Measurements from ENCODE around the gene SLC16A4. TPM values are rescaled to one million over a fixed set of nuclear protein-coding genes. Genes with fewer than 3 reads are reported as not detected.
A peak's percentile ranks its signal among the peaks of the same experiment; 100 is the strongest.
"Not testable (repeated sequence)": the region's sequence is repeated elsewhere in the genome, so short reads cannot be mapped to it uniquely, and the experiment has no call there.

SLC16A4 gene
- total RNA-seq (2021) (0.11 to 0.30 TPM (median 0.28 TPM) in 3 replicates), Bru-seq, nascent RNA (percentile 31 among the genes with signal in this experiment)
- long read RNA-seq, experiment 1, partial matches to known transcripts: 1 of 3 reads
- long read RNA-seq, experiment 1, other reads (novel, unspliced or antisense): 2 of 3 reads
- long read RNA-seq, experiment 2: 0 reads
- long read RNA-seq, experiment 3, partial matches to known transcripts: 1 of 1 reads
- long read RNA-seq, experiment 3, other reads (novel, unspliced or antisense): 0 of 1 reads

DNA sequence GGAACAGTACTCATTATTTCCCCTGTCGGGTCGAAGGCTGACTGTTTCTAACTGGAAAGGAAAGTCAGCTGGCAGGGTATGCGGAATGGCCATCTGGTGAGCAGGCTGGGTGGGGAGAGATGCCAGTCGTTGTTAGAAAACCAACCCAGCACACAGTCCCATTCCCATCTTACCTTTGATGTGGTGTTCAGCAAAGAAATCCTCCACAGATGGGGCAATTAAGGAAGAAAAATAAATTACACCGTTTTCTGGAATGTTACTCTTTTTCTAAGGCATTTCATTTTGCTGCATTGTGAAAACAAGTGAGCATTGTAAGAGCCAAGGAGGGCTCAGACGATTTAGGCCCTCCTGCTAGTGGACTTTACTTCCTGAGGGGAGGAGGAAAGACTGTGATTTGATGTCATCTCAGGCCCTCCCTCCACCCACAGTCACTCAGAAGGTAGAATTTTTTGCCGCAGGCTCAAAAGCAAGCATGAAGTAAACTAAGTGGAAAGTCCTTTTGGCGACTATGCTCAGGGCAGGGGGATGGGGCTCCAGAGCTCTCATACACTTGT, at the start of gene SLC16A4:
SLC16A4 (minus strand) TSS at position 335 of the 554 bp plus-strand sequence. CDS start 1,703 bp downstream, outside the sequence.
- DNase-seq (ENCODE audit: low spot score) (no peak), ATAC-seq (peak; percentile 73)
- Mint-ChIP-seq H3K27ac (peak within 1 kb of the TSS; percentile 75), H3K9me3 (0 out of 2 replicates have a peak, but pooled peaks cover 5% of the 10 kb centered on the region), H3K4me1 (peaks cover 18% of the 10 kb centered on the region), H3K27me3 (ENCODE audit: low read depth) (no peaks in the 10 kb centered on the region), H3K36me3 (peaks cover 13% of the 10 kb centered on the region), H3K4me3 (no peak within 1 kb of the TSS)
- POLR2A ChIA-PET: interaction anchor here (0.7 kb wide), 1 partner anchor 50 kb away, joined by 3 read pairs; no protein-coding TSS in a partner anchor
- TF ChIP-seq EMX1 (CRISPR knock-in tag; IDR thresholded peaks at IDR 0.05): no peak
- TF ChIP-seq, protein P1, sequence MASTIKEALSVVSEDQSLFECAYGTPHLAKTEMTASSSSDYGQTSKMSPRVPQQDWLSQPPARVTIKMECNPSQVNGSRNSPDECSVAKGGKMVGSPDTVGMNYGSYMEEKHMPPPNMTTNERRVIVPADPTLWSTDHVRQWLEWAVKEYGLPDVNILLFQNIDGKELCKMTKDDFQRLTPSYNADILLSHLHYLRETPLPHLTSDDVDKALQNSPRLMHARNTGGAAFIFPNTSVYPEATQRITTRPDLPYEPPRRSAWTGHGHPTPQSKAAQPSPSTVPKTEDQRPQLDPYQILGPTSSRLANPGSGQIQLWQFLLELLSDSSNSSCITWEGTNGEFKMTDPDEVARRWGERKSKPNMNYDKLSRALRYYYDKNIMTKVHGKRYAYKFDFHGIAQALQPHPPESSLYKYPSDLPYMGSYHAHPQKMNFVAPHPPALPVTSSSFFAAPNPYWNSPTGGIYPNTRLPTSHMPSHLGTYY (CRISPR knock-in tag; IDR thresholded peaks at IDR 0.05): no peak
- TF ChIP-seq, protein P2, sequence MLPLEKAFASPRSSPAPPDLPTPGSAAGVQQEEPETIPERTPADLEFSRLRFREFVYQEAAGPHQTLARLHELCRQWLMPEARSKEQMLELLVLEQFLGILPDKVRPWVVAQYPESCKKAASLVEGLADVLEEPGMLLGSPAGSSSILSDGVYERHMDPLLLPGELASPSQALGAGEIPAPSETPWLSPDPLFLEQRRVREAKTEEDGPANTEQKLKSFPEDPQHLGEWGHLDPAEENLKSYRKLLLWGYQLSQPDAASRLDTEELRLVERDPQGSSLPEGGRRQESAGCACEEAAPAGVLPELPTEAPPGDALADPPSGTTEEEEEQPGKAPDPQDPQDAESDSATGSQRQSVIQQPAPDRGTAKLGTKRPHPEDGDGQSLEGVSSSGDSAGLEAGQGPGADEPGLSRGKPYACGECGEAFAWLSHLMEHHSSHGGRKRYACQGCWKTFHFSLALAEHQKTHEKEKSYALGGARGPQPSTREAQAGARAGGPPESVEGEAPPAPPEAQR (CRISPR knock-in tag; IDR thresholded peaks at IDR 0.05): no peak
- TF ChIP-seq ELF4 (CRISPR knock-in tag; IDR thresholded peaks at IDR 0.05; ENCODE audit: low read depth): no peak
- no peak for TF ChIP-seq GABPB1 (CRISPR knock-in tag; IDR thresholded peaks at IDR 0.05)
- TF ChIP-seq, protein P3, sequence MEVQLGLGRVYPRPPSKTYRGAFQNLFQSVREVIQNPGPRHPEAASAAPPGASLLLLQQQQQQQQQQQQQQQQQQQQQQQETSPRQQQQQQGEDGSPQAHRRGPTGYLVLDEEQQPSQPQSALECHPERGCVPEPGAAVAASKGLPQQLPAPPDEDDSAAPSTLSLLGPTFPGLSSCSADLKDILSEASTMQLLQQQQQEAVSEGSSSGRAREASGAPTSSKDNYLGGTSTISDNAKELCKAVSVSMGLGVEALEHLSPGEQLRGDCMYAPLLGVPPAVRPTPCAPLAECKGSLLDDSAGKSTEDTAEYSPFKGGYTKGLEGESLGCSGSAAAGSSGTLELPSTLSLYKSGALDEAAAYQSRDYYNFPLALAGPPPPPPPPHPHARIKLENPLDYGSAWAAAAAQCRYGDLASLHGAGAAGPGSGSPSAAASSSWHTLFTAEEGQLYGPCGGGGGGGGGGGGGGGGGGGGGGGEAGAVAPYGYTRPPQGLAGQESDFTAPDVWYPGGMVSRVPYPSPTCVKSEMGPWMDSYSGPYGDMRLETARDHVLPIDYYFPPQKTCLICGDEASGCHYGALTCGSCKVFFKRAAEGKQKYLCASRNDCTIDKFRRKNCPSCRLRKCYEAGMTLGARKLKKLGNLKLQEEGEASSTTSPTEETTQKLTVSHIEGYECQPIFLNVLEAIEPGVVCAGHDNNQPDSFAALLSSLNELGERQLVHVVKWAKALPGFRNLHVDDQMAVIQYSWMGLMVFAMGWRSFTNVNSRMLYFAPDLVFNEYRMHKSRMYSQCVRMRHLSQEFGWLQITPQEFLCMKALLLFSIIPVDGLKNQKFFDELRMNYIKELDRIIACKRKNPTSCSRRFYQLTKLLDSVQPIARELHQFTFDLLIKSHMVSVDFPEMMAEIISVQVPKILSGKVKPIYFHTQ (CRISPR knock-in tag; IDR thresholded peaks at IDR 0.05): no peak
- no peak for TF ChIP-seq IRF2 (CRISPR knock-in tag; IDR thresholded peaks at IDR 0.05; ENCODE audit: borderline replicate concordance, low read depth)
- TF ChIP-seq, protein P4, sequence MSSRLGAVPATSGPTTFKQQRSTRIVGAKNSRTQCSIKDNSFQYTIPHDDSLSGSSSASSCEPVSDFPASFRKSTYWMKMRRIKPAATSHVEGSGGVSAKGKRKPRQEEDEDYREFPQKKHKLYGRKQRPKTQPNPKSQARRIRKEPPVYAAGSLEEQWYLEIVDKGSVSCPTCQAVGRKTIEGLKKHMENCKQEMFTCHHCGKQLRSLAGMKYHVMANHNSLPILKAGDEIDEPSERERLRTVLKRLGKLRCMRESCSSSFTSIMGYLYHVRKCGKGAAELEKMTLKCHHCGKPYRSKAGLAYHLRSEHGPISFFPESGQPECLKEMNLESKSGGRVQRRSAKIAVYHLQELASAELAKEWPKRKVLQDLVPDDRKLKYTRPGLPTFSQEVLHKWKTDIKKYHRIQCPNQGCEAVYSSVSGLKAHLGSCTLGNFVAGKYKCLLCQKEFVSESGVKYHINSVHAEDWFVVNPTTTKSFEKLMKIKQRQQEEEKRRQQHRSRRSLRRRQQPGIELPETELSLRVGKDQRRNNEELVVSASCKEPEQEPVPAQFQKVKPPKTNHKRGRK (CRISPR knock-in tag; IDR thresholded peaks at IDR 0.05; ENCODE audit: borderline replicate concordance): no peak
- no peak for TF ChIP-seq RELA (CRISPR knock-in tag; IDR thresholded peaks at IDR 0.05; ENCODE audit: borderline replicate concordance)
- no peak for TF ChIP-seq MYBL2 (CRISPR knock-in tag; IDR thresholded peaks at IDR 0.05)
- TF ChIP-seq ZNF263 (CRISPR knock-in tag; IDR thresholded peaks at IDR 0.05; ENCODE audit: low read depth): no peak
- CTCF ChIA-PET: interaction anchor here (0.7 to 1.8 kb wide), 7 partner anchors 22 to 194 kb away, joined by 3 to 6 read pairs (median 5); no protein-coding TSS in a partner anchor

DNA sequence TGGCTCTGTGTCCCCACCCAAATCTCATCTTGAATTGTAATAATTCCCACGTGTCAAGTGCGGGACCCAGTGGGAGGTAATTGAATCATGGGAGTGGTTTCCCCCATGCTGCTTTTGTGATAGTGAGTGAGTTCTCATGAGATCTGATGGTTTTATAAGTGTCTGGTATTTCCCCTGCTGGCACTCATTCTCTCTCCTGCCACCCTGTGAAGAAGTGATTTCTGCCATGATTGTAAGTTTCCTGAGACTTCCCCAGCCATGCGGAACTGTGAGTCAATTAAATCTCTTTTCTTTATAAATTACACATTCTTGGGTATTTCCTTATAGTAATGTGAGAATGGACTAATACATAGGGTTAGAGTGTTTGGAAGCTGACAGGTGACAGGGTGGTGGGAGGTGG, 49.0 kb upstream of the SLC16A4 start:
- CTCF ChIA-PET: interaction anchor here (1.5 kb wide), 1 partner anchor 15 kb away, joined by 6 read pairs; no protein-coding TSS in a partner anchor
- POLR2A ChIA-PET; DNase-seq (ENCODE audit: low spot score); H3K36me3 Mint-ChIP-seq; H3K27ac Mint-ChIP-seq; H3K9me3 Mint-ChIP-seq; H3K27me3 Mint-ChIP-seq (ENCODE audit: low read depth); H3K4me3 Mint-ChIP-seq; ATAC-seq; H3K4me1 Mint-ChIP-seq: not testable (repeated sequence)

DNA sequence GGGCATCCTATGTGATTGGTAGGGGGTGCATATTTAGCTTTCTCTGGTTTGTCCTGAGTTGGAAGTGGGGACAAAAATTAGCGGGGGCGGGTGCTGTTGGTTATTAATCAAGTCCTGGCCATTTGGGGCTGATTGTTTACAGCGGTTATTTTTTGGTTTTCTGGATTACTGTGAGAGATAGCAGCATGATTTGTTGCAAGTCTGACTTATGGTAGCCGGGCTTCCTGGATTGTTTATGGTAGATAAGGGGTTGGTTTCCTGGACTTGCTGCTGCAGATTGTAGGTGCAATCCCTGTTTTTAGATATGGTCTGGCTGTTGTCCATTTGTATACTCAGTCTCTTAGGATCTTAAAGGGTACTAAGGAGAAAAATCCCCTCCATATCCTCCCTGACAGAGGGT, 48.1 kb upstream of the SLC16A4 start:
- ATAC-seq (no peak), DNase-seq (ENCODE audit: low spot score) (no peak)
- TF ChIP-seq, protein P5, sequence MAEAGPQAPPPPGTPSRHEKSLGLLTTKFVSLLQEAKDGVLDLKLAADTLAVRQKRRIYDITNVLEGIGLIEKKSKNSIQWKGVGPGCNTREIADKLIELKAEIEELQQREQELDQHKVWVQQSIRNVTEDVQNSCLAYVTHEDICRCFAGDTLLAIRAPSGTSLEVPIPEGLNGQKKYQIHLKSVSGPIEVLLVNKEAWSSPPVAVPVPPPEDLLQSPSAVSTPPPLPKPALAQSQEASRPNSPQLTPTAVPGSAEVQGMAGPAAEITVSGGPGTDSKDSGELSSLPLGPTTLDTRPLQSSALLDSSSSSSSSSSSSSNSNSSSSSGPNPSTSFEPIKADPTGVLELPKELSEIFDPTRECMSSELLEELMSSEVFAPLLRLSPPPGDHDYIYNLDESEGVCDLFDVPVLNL (CRISPR knock-in tag; IDR thresholded peaks at IDR 0.05; ENCODE audit: borderline replicate concordance, low read depth): no peak
- TF ChIP-seq NR2C2 (CRISPR knock-in tag; IDR thresholded peaks at IDR 0.05) (no peak), SMAD3 (CRISPR knock-in tag; IDR thresholded peaks at IDR 0.05; ENCODE audit: borderline replicate concordance) (no peak), KAT7 (CRISPR knock-in tag; IDR thresholded peaks at IDR 0.05; ENCODE audit: borderline replicate concordance) (no peak)
- TF ChIP-seq, protein P3 (CRISPR knock-in tag; IDR thresholded peaks at IDR 0.05): no peak
- no peaks in the 10 kb centered on the region for H3K36me3 Mint-ChIP-seq
- H3K4me3 Mint-ChIP-seq: no peak overlapping the region
- H3K27ac Mint-ChIP-seq: no peak overlapping the region
- no peaks in the 10 kb centered on the region for H3K9me3 Mint-ChIP-seq
- no peaks in the 10 kb centered on the region for H3K27me3 Mint-ChIP-seq (ENCODE audit: low read depth)
- ChIA-PET POLR2A (interaction anchor here (0.6 kb wide), 1 partner anchor 13 kb away, joined by 3 read pairs; no protein-coding TSS in a partner anchor), CTCF (interaction anchor here (1.6 to 3.4 kb wide), 2 partner anchors 22 to 26 kb away, joined by 8 to 20 read pairs; no protein-coding TSS in a partner anchor)
- H3K4me1 Mint-ChIP-seq: peaks cover 8% of the 10 kb centered on the region
